Aorta (tissue), 5 donors: ENCODE data around the gene ARL5C. TPM values are rescaled to one million over a fixed set of nuclear protein-coding genes. Genes with fewer than 3 reads are reported as not detected.
A peak's percentile ranks its signal among the peaks of the same experiment; 100 is the strongest.

ENCODE experiments used
- ATAC-seq: fragments of 200-7000 bp; cut with Tn5 transposase; one replicate; pipeline ENCODE4 v1.9.1; 2022; ENCODE audit warnings: moderate library complexity; ENCODE audit not compliant: low FRiP score
- DNase-seq, 2 donors: peaks; one replicate each; pipeline ENCODE4 v3.0.0-alpha.2; 2020
- H3K27ac ChIP-seq, 2 donors: one replicate each; pipeline ENCODE4 v1.5.1; 2013; ENCODE audit warnings: low read length in 2 of 2, mild to moderate bottlenecking in 2 of 2, moderate library complexity in 2 of 2, control low read depth in 1 of 2, inconsistent platforms in 1 of 2, low read depth in 1 of 2
- H3K27me3 ChIP-seq, 2 donors: one replicate each; pipeline ENCODE4 v1.6.1; 2013; ENCODE audit warnings: control low read depth in 1 of 2, low read length in 1 of 2, mild to moderate bottlenecking in 1 of 2, moderate library complexity in 1 of 2; ENCODE audit not compliant: insufficient read depth in 2 of 2, control insufficient read depth in 1 of 2
- H3K36me3 ChIP-seq, 2 donors: one replicate each; pipeline ENCODE4 v1.6.1; 2013; ENCODE audit warnings: control low read depth in 1 of 2, low read length in 1 of 2, mild to moderate bottlenecking in 1 of 2; ENCODE audit not compliant: insufficient read depth in 2 of 2, control insufficient read depth in 1 of 2
- H3K4me1 ChIP-seq, 2 donors: one replicate each; pipeline ENCODE4 v1.6.1; 2013; ENCODE audit warnings: low read length in 2 of 2, control low read depth in 1 of 2, mild to moderate bottlenecking in 1 of 2, moderate library complexity in 1 of 2; ENCODE audit not compliant: insufficient read depth in 2 of 2, control insufficient read depth in 1 of 2
- H3K4me3 ChIP-seq, 2 donors: one replicate each; pipeline ENCODE4 v1.5.1; 2013; ENCODE audit warnings: low read length in 2 of 2, control low read depth in 1 of 2, mild to moderate bottlenecking in 1 of 2
- H3K9me3 ChIP-seq: one replicate; pipeline ENCODE4 v1.6.1; 2013; ENCODE audit warnings: mild to moderate bottlenecking, low read length; ENCODE audit not compliant: control insufficient read depth
- WGBS, 2 donors: extraction: QIAGEN DNeasy Blood & Tissue Kit; methylation state at CpG; one replicate each; pipeline ENCODE4 v1.1.7; 2013; 5-methylcytosine and 5-hydroxymethylcytosine counted together
- intact Hi-C, 2 donors: fragments of 100-400 bp; cut with DNase I; formaldehyde crosslinking; loops; one replicate each; pipeline versions ENCODE4 v1.14.2 to v1.15.0; 2022
- polyA plus RNA-seq, 2 donors: library from polyadenylated mRNA; stranded (reverse); fragments of 200-250 nt; gene quantifications; one replicate each; pipeline ENCODE4 v1.2.3, GENCODE V29; 2013
- total RNA-seq, 2 donors: library from RNA; stranded (reverse); fragmentation: NEBNext Ultra II Directional; extraction: Animal tissue kit (Norgen Biotek cat#: 25700); gene quantifications; one replicate each; pipeline ENCODE4 v1.2.1, GENCODE V29; 2021
- donor health status: healthy with polysubstance abuse.
- donor health status: Bipolar disorder and iron deficiency.
- donor health status: DM: no; HTN: no; CAD: no.
- donor health status: DM: no; HTN: no; CAD: no.
- donor health status: DM: yes; HTN: yes; CAD: no.

ARL5C gene
- total and polyA plus RNA-seq, 4 donors: 0.54 TPM; not detected in 3

DNA sequence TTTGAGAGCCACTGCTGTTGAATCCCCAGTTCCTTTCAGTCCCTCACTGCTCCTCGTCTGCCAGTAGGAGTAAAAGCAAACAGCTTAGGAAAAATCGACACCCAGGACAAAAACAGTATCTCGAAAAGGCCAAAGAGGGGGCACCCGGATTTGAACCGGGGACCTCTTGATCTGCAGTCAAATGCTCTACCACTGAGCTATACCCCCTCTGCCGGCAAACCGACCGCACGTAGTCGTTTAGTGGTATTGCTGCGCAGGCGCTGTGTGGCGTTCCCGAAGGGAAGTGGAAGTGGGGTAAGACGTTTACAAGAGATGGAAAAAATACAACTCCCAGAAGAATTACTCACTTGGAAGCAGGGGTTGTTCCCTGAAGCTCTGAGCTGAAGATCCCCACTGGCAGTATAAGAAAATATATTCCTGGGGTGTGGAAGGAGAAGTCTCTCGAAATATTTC lies 12.3 kb downstream of the ARL5C start:
- peak; percentile 96 for ATAC-seq
- Histone ChIP-seq H3K9me3 (no peaks in the 10 kb centered on the region), H3K4me1 (no peaks in the 10 kb centered on the region), H3K36me3 (no peaks in the 10 kb centered on the region), H3K27me3 (no peaks in the 10 kb centered on the region), H3K27ac (peak overlapping the region in 1 of 2 donors; percentile 61), H3K4me3 (peak overlapping the region; percentile 52 to 61)
- DNase-seq: peak; percentile 94 to 97
- intact Hi-C loops: loop anchor here (1.0 to 10.0 kb wide), 8 partner anchors 86 to 479 kb away; partner anchors contain the start of genes CISD3 (in 1 of the 2), EPOP (in 1 of the 2) and LASP1 (in 1 of the 2)
- 0 to 1% methylated on average over 16 of the region's 16 CpGs for WGBS, 2 donors

DNA sequence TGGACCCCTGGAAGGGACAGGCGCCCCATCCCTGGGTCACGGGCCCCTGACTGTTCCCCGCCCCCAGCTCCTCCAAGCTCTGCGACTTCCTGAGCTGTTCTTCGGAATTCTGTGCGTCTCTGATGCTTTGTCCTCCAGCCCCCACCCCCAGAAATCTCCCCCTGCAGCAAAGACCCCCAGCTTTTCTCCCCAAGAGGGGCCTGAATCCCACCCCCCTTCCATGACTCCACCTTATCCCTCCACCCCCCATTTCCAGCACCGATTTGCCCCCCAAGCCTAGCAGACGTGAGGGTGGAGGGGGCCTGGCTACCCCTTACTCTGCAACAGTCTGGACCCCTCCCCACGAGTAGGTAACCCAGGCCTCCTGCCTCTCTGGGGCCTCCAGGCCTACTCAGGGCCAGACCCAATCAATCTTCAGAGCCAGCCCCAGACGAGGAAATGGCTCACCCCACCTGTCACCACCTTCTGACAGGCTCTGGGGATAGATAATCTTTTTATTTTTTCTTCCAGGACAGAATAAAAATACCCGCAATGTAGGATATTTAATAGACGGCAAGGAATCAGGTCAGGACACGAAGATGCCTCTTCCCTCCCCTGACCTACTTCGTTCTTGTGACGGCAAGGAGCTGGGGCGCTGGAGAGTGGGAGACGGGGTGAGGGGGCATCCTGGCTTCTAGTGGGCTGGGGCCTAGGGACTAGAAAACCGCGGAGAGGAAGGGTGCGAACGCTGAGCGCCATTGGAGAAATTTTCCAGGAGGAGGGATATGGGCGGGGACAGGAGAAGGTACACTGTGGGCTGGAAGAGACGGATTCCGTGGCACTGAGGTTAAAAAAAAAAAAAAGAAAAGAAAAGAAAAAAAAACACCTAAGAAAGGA lies 13.8 kb downstream of the ARL5C start:
- ATAC-seq: no peak
- Histone ChIP-seq H3K4me3 (no peak overlapping the region), H3K36me3 (no peaks in the 10 kb centered on the region), H3K4me1 (no peaks in the 10 kb centered on the region), H3K27me3 (no peaks in the 10 kb centered on the region), H3K9me3 (no peaks in the 10 kb centered on the region), H3K27ac (no peak overlapping the region)
- intact Hi-C loops: loop anchor here (2.0 to 10.0 kb wide), 6 partner anchors 85 to 477 kb away; partner anchors contain the start of genes CISD3 (in 1 of the 2), EPOP (in 1 of the 2) and LASP1 (in 1 of the 2)
- DNase-seq: peak in 1 of 2 donors; percentile 53
- WGBS, 2 donors: 8 to 11% methylated on average over 23 to 25 of the region's 25 CpGs

DNA sequence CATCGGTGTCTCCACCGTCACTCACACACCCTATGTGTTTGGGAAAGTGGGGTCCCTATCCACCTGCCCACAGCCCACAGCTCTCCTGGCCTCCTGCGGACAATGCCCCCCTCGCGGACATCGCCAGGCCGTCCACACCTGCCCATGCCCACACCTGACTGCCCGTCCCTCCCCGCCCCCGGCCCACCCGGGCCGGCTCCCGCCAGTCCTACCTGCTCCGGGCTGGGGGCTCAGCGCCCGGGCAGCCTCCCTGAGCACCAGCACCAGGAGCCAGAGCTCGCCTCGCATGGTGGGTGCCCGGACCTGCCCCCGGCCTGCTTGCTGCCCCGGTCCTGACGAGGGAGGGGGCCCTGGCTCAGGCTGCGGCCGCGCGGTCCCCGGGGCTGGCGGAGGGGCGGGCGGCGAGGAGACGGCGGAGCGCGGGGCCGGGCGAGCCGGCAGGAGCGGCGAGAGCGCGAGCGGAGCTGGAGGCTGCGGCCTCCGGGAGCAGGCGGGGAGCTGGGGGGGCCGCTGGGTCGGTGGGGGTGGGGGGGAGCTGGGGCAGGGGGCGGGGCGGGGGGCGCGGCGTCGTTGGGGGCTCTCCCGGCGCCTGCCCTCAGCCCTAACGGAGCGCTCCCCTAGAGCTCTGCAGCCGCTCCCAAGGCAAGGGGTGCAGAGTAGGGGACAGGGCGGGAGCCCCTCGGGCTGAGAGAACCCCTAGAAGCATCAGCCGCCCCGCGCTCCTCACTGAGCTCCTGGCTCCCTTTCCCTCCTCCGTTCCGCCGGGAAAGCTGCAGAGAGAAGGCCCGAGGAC lies 14.6 kb downstream of the ARL5C start, which contains the start of gene PLXDC1:
PLXDC1 (minus strand) TSS at position 488 of the 793 bp plus-strand sequence; CDS start at position 288, 200 bp downstream.
- intact Hi-C loops: loop anchor here (5.0 to 10.0 kb wide), 5 partner anchors 84 to 477 kb away; partner anchors contain the start of genes CISD3 (in 1 of the 2), EPOP (in 1 of the 2) and LASP1 (in 1 of the 2)

DNA sequence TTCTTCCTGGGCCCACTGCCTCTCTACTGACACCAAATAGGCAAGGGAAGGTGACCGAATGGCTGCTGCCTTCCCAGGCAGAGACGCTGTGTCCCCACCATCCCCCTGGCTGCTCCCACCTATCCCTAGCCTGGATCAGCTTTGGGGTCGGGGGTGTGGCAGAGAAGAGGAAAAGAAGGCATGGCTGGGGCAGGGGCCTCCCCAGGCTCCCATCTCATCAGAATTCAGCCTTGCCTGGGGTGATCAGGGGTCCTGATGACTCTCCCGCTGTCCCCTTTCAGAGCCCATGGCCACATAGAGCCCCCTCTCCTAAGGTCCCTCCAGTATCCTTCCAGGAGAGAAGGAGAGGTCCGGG lies 15.2 kb downstream of the ARL5C start:
- ATAC-seq (no peak), DNase-seq (no peak)
- Histone ChIP-seq H3K27ac (no peak overlapping the region), H3K4me1 (no peaks in the 10 kb centered on the region), H3K9me3 (no peaks in the 10 kb centered on the region), H3K4me3 (no peak overlapping the region), H3K36me3 (no peaks in the 10 kb centered on the region), H3K27me3 (no peaks in the 10 kb centered on the region)
- intact Hi-C loops: loop anchor here (5.0 to 10.0 kb wide), 5 partner anchors 83 to 476 kb away; partner anchors contain the start of genes CISD3 (in 1 of the 2), EPOP (in 1 of the 2) and LASP1 (in 1 of the 2)
- WGBS, 2 donors: 59 to 63% methylated on average over 4 to 5 of the region's 5 CpGs

More for the DNA sequence above, 14.6 kb downstream of the ARL5C start, which contains the start of gene PLXDC1:
- no peak for ATAC-seq
- Histone ChIP-seq H3K4me1 (no peaks in the 10 kb centered on the region), H3K36me3 (no peaks in the 10 kb centered on the region), H3K4me3 (no peak within 1 kb of the TSS), H3K27ac (no peak within 1 kb of the TSS), H3K27me3 (no peaks in the 10 kb centered on the region), H3K9me3 (no peaks in the 10 kb centered on the region)
- no peak for DNase-seq
- 2 to 4% methylated on average over 31 to 68 of the region's 68 CpGs for WGBS, 2 donors

DNA sequence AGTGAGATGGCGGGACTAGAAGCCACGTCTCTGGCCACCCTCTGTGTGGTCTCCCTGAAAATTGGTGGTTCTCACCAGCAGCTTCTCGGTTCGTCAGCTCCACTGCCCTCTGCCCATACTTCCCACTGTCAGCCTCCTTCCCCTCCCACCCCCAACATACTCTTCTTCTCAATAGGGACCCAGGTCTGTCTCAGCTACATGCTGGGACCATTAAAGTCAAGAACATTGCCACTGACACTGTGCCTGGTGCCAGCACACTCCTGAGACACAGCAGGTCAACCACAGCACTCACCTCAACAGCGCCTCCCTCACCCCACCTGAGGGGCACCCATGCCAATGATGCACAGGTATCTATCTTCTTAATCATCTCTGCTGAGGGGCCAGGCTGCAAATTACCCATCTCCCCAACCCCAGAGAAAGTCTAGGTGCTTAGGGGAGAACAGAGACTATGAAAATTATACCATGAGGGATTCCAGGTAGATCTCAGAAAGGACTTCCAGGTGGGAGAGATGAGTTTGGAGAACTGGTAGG lies 15.8 kb downstream of the ARL5C start:
- Histone ChIP-seq H3K27ac (no peak overlapping the region), H3K4me3 (no peak overlapping the region), H3K4me1 (no peaks in the 10 kb centered on the region), H3K36me3 (no peaks in the 10 kb centered on the region), H3K9me3 (no peaks in the 10 kb centered on the region), H3K27me3 (no peaks in the 10 kb centered on the region)
- 81 to 90% methylated on average over 5 of the region's 5 CpGs for WGBS, 2 donors
- ATAC-seq (no peak), DNase-seq (no peak)
- intact Hi-C loops: loop anchor here (5.0 to 10.0 kb wide), 5 partner anchors 83 to 475 kb away; partner anchors contain the start of genes CISD3 (in 1 of the 2), EPOP (in 1 of the 2) and LASP1 (in 1 of the 2)

DNA sequence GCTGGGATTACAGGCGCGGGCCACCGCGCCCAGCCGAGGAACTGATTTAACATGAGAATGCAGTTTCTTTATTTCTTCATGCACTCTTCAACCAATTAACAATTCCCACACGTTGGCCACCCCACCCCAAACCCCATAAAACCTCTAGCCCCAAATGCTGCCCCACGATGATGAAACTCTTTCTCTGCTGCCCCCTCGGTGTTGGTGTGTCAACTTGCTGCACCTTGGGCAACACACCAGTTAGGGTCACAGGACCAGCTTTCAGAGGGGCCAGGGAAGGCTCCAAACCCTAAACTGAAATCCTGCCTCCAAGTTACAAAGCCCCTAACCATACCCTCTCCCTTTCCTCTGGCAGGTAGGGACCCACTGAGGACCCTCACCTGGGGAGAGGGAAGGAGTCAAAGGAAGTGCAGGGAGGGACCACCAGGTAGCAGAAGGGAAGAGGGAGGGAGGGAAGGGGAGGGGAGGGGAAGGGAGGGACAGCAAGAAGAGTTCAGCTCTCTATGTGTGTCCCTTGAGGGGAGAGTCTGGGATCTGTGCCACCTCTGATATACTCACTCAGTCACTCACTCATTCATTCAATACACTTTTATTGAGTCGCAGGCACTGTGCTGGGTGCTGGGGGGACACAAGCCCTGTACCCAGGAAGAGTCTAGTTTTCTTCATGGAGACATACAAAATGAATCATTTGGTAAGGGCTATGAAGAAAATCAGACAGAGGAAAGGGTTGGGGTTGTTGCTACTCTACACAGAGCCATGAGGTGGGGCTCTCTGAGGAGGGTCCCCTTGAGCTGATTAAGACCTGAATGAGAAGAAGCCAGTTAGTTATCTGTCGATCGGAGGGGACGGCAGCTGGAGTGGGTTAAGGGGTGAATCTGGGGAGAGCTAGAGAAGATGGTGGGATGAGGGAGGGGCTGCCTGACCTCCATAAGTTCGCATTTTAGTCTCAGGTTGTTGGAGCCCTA lies 18.5 kb downstream of the ARL5C start:
- intact Hi-C loops: no loop called here
- DNase-seq (no peak), ATAC-seq (no peak)
- Histone ChIP-seq H3K4me1 (no peaks in the 10 kb centered on the region), H3K9me3 (no peaks in the 10 kb centered on the region), H3K36me3 (no peaks in the 10 kb centered on the region), H3K4me3 (no peak overlapping the region), H3K27me3 (no peaks in the 10 kb centered on the region), H3K27ac (no peak overlapping the region)
- WGBS, 2 donors: 81 to 82% methylated on average over 13 of the region's 13 CpGs

DNA sequence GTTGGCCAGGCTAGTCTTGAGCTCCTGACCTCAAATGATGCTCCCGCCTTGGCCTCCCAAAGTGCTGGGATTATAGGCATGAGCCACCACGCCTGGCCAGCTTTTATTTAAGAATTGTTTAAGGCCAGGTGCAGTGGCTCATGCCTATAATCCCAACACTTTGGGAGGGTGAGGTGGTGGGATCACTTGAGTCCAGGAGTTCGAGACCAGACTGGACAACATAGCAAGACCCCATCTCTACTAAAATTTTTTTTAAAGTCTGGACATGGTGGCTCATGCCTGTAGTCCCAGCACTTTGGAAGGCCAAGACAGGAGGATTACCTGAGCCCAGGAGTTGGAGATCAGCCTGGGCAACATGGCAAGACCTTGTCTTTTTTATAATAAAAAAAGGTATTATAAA lies 19.7 kb downstream of the ARL5C start:
- H3K4me3 ChIP-seq: no peak overlapping the region
- H3K27ac ChIP-seq: no peak overlapping the region
- no peaks in the 10 kb centered on the region for H3K4me1 ChIP-seq
- WGBS, 2 donors: 98 to 100% methylated on average over 3 of the region's 3 CpGs
- ATAC-seq: no peak
- H3K9me3 ChIP-seq: no peaks in the 10 kb centered on the region
- H3K27me3 ChIP-seq: no peaks in the 10 kb centered on the region
- no peaks in the 10 kb centered on the region for H3K36me3 ChIP-seq
- intact Hi-C loops: no loop called here
- DNase-seq: no peak
